Right cardiac atrium (tissue), 5 donors: ENCODE measurements around the gene ATXN1. TPM values are rescaled to one million over a fixed set of nuclear protein-coding genes. Genes with fewer than 3 reads are reported as not detected.

ENCODE experiments used
- ATAC-seq, 2 donors: fragments of 200-7000 bp; cut with Tn5 transposase; one replicate each; pipeline versions ENCODE4 v1.8.0 to v1.9.1; 2020; ENCODE audit warnings: moderate library complexity in 2 of 2, mild to moderate bottlenecking in 1 of 2
- DNase-seq, 3 donors: peaks; one replicate each; pipeline ENCODE4 v3.0.0-alpha.2; 2020
- H3K27ac ChIP-seq: one replicate; pipeline ENCODE4 v1.5.1; 2013; ENCODE audit warnings: mild to moderate bottlenecking, low read length, control low read depth, moderate library complexity
- H3K27me3 ChIP-seq: one replicate; pipeline ENCODE4 v1.6.1; 2013; ENCODE audit not compliant: control insufficient read depth, insufficient read depth
- H3K4me1 ChIP-seq: one replicate; pipeline ENCODE4 v1.6.1; 2013; ENCODE audit warnings: low read length; ENCODE audit not compliant: control insufficient read depth, insufficient read depth
- H3K4me3 ChIP-seq: one replicate; pipeline ENCODE4 v1.5.1; 2013; ENCODE audit warnings: low read length, control low read depth
- H3K9me3 ChIP-seq: one replicate; pipeline ENCODE4 v1.6.1; 2013; ENCODE audit warnings: low read length; ENCODE audit not compliant: control insufficient read depth
- WGBS: extraction: QIAGEN DNeasy Blood & Tissue Kit; methylation state at CpG from one replicate; pipeline ENCODE4 v1.1.7; 2013; 5-methylcytosine and 5-hydroxymethylcytosine counted together
- intact Hi-C, 4 donors: fragments of 100-400 bp; cut with DNase I; formaldehyde crosslinking; loops; one replicate each; pipeline versions ENCODE4 v1.11.0 to v1.14.0; 2022 to 2023
- polyA plus RNA-seq: library from polyadenylated mRNA; stranded (reverse); fragments of 200-250 nt; gene quantifications from one replicate; pipeline ENCODE4 v1.2.3, GENCODE V29; 2013
- total RNA-seq, 4 donors: library from RNA; stranded (reverse); fragmentation: NEBNext Ultra II Directional; extraction: Animal tissue kit (Norgen Biotek cat#: 25700); gene quantifications; one replicate each; pipeline ENCODE4 v1.2.1, GENCODE V29; 2021
- donor health status: healthy with polysubstance abuse.
- donor health status: DM: no; HTN: yes; CAD: no.
- donor health status: DM: no; HTN: no; CAD: no.
- donor health status: DM: no; HTN: yes; CAD: no; lungs with severe emphysema.
- donor health status: DM: yes; HTN: yes; CAD: no.

Gene ATXN1
- total and polyA plus RNA-seq, 5 donors: 11.8 to 50.7 (median 47.6) TPM

DNA sequence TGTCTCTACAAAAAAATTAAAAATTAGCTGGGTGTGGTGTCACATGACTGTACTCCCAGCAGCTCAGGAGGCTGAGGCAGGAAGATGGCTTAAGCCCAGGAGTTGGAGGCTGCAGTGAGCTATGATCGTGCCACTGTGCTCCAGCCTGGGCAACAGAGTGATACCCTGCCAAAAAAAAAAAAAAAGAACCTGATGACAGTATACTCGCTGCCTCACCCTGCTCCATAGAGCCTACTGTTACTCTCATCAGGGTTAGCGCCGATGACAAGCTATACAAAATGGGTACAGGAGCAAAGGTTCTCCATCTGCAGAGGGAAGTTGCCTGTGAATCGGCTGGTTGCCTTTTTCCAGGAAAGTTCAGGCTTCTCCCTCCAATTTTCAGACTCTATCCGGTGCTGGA, 469.5 kb downstream of the ATXN1 start:
- Histone ChIP-seq H3K27ac (no peak overlapping the region), H3K4me1 (no peaks in the 10 kb centered on the region), H3K4me3 (no peak overlapping the region), H3K27me3 (no peaks in the 10 kb centered on the region), H3K9me3 (no peaks in the 10 kb centered on the region)
- DNase-seq (no peak), ATAC-seq (no peak)
- intact Hi-C loops: no loop called here
- 87% methylated on average over 6 of the region's 6 CpGs for WGBS

DNA sequence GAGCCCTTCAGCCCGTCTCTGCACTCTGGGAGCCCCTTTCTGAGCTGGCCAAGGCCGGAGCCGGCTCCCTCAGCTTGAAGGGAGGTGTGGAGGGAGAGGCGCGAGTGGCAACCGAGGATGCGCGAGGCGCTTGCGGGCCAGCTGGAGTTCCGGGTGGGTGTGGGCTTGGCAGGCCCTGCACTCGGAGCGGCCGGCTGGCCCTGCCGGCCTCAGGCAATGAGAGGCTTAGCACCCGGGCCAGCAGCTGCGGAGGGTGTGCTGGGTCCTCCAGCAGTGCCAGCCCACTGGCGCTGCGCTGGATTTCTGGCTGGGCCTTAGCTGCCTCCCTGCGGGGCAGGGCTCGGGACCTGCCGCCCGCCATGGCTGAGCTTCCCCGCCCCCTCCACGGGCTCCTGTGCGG, 473.1 kb downstream of the ATXN1 start:
- no peak overlapping the region for H3K4me3 ChIP-seq
- DNase-seq (no peak), ATAC-seq (no peak)
- 95% methylated on average over 26 of the region's 26 CpGs for WGBS
- no peaks in the 10 kb centered on the region for H3K27me3 ChIP-seq
- no peaks in the 10 kb centered on the region for H3K9me3 ChIP-seq
- H3K27ac ChIP-seq: no peak overlapping the region
- no peaks in the 10 kb centered on the region for H3K4me1 ChIP-seq
- intact Hi-C loops: no loop called here

- Histone ChIP-seq H3K27ac (no peak overlapping the region), H3K4me1 (no peaks in the 10 kb centered on the region), H3K27me3 (no peaks in the 10 kb centered on the region), H3K4me3 (no peak overlapping the region), H3K9me3 (no peaks in the 10 kb centered on the region)
- intact Hi-C loops: no loop called here
- 41% methylated on average over 15 of the region's 15 CpGs for WGBS
- ATAC-seq: peak; percentile 34 to 56
- DNase-seq: peak in 2 of 3 donors; percentile 67 to 75
Measured at GRCh38 chr6:16286151-16286522, 475.1 kb downstream of the ATXN1 start.

- H3K4me1 ChIP-seq: no peaks in the 10 kb centered on the region
- ATAC-seq: peak in 1 of 2 donors; percentile 7
- whole genome bisulfite sequencing: 72% methylated on average over 11 of the region's 11 CpGs
- no peak overlapping the region for H3K27ac ChIP-seq
- no peaks in the 10 kb centered on the region for H3K27me3 ChIP-seq
- no peaks in the 10 kb centered on the region for H3K9me3 ChIP-seq
- no peak overlapping the region for H3K4me3 ChIP-seq
- no peak for DNase-seq
- intact Hi-C loops: no loop called here
Measured at GRCh38 chr6:16285467-16286150, 475.7 kb downstream of the ATXN1 start.

- intact Hi-C loops: no loop called here
- Histone ChIP-seq H3K27ac (no peak overlapping the region), H3K27me3 (no peaks in the 10 kb centered on the region), H3K9me3 (no peaks in the 10 kb centered on the region), H3K4me1 (no peaks in the 10 kb centered on the region), H3K4me3 (no peak overlapping the region)
- WGBS: 95% methylated on average over 14 of the region's 14 CpGs
- DNase-seq: no peak
- no peak for ATAC-seq
Measured at GRCh38 chr6:16284472-16284871, 476.8 kb downstream of the ATXN1 start.

- Histone ChIP-seq H3K27ac (no peak overlapping the region), H3K4me3 (no peak overlapping the region), H3K27me3 (no peaks in the 10 kb centered on the region), H3K9me3 (no peaks in the 10 kb centered on the region), H3K4me1 (peaks cover 8% of the 10 kb centered on the region)
- no peak for ATAC-seq
- no peak for DNase-seq
- intact Hi-C loops: no loop called here
- 92% methylated on average over 4 of the region's 4 CpGs for WGBS
Measured at GRCh38 chr6:16282370-16282769, 478.9 kb downstream of the ATXN1 start.

GRCh38 chr6:16279243-16279642, 482.0 kb downstream of the ATXN1 start:
- ATAC-seq (no peak), DNase-seq (no peak)
- Histone ChIP-seq H3K4me3 (no peak overlapping the region), H3K9me3 (no peaks in the 10 kb centered on the region), H3K27ac (no peak overlapping the region), H3K4me1 (peaks cover 8% of the 10 kb centered on the region), H3K27me3 (no peaks in the 10 kb centered on the region)
- 83% methylated on average over 5 of the region's 5 CpGs for WGBS
- intact Hi-C loops: no loop called here

- Histone ChIP-seq H3K27ac (no peak overlapping the region), H3K9me3 (no peaks in the 10 kb centered on the region), H3K4me1 (peaks cover 8% of the 10 kb centered on the region), H3K27me3 (no peaks in the 10 kb centered on the region), H3K4me3 (no peak overlapping the region)
- DNase-seq (no peak), ATAC-seq (no peak)
- intact Hi-C loops: no loop called here
- WGBS: 92% methylated on average over 9 of the region's 9 CpGs
Measured at GRCh38 chr6:16278750-16279149, 482.5 kb downstream of the ATXN1 start.

GRCh38 chr6:16278048-16278724, 483.1 kb downstream of the ATXN1 start:
- H3K27me3 ChIP-seq: no peaks in the 10 kb centered on the region
- WGBS: 79% methylated on average over 10 of the region's 10 CpGs
- intact Hi-C loops: no loop called here
- DNase-seq: no peak
- ATAC-seq: peak; percentile 22 to 37
- peaks cover 8% of the 10 kb centered on the region for H3K4me1 ChIP-seq
- H3K4me3 ChIP-seq: no peak overlapping the region
- H3K9me3 ChIP-seq: no peaks in the 10 kb centered on the region
- H3K27ac ChIP-seq: peak overlapping the region; percentile 82

DNA sequence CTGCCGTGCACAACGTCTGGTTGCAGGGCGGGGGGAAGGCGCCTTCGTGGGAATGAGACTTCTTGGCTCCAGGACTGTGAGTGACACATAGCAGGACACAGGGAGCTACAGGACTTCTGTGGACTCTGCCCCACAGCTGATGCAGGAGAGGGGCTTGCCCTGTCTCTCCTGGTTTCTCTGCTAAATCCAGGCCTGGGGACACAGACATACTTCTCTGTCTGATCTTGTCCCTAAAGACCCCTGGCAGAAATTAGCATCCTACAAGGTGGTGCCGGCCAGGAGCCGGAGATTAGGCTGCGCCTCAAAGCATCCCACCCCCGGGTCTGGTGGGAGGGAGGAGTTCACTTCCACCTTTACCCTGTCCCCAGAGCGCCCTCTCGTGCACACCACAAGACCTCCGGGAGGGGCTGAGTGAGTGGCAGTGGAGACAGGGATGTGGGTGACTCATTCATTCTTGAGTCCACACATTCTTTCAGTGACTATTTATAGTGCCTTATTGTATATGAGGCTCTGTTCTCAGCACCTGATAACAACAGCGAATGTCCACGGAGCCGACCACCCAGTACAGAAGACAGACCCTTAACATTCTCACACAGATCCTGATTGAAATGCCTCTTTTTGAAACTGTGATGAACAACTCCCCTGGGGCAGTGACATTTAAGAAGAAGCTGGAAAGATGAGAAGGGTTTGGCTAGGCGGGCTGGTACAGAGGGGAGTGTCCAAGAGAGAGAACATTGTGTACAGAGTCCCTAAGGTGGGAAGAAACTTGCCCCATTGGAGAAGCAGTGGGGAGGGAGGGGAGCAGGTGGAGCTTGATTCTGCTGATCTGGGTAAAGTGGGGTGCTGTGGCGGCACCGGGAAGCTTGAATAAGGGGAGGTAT, 483.9 kb downstream of the ATXN1 start:
- DNase-seq (peak; percentile 71 to 87 (median 82)), ATAC-seq (peak; percentile 88 to 92)
- 35% methylated on average over 18 of the region's 18 CpGs for WGBS
- no peaks in the 10 kb centered on the region for H3K27me3 ChIP-seq
- intact Hi-C loops: no loop called here
- no peaks in the 10 kb centered on the region for H3K9me3 ChIP-seq
- H3K27ac ChIP-seq: peak overlapping the region; percentile 82
- H3K4me3 ChIP-seq: no peak overlapping the region
- H3K4me1 ChIP-seq: peaks cover 8% of the 10 kb centered on the region
